ENCODE data around the gene CALY.
"Not testable (repeated sequence)": the region's sequence is repeated elsewhere in the genome, so short reads cannot be mapped to it uniquely, and the experiment has no call there.

DNA sequence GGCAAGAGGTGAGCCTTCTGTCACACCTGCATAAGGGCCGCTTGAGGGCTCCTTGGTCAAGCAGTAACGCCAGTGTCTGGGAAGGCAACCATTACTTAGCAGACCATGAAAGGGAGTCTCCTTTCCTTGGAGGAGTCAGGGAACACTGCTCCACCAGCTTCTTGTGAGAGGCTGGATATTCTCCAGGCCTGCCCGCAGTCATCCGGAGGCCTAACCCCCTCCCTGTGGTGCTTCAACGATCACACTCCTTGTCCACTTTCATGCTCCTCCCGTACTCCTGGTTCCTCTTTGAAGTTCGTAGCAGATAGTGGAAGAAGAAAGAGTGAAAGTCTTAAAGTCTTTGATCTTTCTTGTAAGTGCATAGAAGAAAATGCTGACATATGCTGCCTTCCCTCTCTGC is 30.8 kb upstream of the CALY start:
- TF ChIP-seq, protein P1, sequence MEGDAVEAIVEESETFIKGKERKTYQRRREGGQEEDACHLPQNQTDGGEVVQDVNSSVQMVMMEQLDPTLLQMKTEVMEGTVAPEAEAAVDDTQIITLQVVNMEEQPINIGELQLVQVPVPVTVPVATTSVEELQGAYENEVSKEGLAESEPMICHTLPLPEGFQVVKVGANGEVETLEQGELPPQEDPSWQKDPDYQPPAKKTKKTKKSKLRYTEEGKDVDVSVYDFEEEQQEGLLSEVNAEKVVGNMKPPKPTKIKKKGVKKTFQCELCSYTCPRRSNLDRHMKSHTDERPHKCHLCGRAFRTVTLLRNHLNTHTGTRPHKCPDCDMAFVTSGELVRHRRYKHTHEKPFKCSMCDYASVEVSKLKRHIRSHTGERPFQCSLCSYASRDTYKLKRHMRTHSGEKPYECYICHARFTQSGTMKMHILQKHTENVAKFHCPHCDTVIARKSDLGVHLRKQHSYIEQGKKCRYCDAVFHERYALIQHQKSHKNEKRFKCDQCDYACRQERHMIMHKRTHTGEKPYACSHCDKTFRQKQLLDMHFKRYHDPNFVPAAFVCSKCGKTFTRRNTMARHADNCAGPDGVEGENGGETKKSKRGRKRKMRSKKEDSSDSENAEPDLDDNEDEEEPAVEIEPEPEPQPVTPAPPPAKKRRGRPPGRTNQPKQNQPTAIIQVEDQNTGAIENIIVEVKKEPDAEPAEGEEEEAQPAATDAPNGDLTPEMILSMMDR (conservative IDR thresholded peaks at IDR 0.05; ENCODE audit: low read length), result not testable (repeated sequence)
- not testable (repeated sequence) for TF ChIP-seq EZH2phosphoT487 (IDR thresholded peaks at IDR 0.05; ENCODE audit: borderline replicate concordance)

Measured in Loucy (cell line).